Retina (tissue), 1 donor: ENCODE data around the gene VWA5A.

ENCODE experiments used
- DNase-seq: peaks from one replicate; pipeline ENCODE4 v3.0.0-alpha.2; 2016

VWA5A gene, protein sequence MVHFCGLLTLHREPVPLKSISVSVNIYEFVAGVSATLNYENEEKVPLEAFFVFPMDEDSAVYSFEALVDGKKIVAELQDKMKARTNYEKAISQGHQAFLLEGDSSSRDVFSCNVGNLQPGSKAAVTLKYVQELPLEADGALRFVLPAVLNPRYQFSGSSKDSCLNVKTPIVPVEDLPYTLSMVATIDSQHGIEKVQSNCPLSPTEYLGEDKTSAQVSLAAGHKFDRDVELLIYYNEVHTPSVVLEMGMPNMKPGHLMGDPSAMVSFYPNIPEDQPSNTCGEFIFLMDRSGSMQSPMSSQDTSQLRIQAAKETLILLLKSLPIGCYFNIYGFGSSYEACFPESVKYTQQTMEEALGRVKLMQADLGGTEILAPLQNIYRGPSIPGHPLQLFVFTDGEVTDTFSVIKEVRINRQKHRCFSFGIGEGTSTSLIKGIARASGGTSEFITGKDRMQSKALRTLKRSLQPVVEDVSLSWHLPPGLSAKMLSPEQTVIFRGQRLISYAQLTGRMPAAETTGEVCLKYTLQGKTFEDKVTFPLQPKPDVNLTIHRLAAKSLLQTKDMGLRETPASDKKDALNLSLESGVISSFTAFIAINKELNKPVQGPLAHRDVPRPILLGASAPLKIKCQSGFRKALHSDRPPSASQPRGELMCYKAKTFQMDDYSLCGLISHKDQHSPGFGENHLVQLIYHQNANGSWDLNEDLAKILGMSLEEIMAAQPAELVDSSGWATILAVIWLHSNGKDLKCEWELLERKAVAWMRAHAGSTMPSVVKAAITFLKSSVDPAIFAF

DNA sequence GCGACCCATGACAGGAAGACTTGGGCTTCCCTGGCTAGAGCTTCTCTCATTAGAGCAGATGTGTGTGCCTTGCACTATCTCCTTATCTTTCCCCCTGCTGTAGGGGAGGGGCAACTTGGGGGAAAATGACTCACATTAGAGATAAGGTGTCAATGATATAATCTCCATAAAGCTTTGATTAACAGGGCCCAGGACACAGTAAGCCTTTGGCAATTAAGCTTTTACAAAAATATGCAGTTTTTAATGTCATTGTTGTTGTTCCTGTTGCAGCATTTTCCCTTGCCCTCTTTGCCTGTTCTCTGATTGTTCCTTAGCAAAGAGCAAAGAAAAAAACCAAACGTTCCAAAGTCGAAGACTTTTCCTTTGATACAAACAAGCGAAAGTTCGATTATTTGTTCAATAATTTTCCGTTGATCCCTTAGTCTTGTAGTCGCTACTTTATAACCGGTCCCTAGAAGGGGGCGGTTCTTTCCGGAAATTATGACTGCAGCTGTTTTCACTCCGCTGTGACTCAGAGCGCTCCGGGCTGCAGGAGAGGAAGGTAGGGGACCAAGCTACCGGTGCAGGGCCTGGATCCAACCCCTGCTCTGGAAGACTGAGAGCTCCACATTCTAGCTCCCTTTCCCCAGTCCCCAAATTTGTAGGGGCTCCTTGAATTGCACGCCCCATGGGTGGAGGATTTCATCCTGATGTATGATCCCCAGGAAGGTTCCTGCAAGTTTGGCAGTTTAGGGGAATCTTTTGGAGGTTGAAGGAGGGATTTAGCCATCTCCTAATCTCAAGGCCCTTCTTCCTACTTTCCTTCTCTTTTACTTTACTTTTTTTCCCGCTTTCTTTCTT, at the start of gene VWA5A:
Gene VWA5A (plus strand): TSS at position 509 of the 840 bp plus-strand sequence. CDS start 2,062 bp downstream, outside the sequence.
- peak; percentile 81 for DNase-seq

DNA sequence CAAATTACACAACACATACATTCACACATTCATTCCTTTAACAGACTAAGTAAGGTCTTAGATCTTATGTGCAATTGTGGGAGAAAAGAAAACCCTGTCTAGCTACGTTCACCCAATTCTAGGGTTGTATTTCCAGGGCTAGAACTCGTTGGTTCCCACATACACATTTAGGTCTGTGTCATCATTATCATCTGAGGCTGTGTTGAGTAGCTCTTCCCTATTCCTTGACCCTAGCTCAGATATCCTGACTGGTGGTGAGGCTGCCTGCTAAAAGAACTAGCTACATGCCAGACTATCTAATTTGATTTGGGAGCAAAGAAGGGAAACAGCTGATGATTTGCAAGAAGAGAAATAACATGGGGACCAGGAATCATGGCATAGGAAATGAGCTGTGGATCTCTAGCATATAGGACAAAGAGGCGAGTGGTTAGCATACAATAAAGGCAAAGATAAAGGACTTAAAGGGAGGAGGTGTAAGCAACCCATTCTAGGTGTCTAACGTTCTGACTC, 46.6 kb upstream of the VWA5A start:
- DNase-seq = no peak

DNA sequence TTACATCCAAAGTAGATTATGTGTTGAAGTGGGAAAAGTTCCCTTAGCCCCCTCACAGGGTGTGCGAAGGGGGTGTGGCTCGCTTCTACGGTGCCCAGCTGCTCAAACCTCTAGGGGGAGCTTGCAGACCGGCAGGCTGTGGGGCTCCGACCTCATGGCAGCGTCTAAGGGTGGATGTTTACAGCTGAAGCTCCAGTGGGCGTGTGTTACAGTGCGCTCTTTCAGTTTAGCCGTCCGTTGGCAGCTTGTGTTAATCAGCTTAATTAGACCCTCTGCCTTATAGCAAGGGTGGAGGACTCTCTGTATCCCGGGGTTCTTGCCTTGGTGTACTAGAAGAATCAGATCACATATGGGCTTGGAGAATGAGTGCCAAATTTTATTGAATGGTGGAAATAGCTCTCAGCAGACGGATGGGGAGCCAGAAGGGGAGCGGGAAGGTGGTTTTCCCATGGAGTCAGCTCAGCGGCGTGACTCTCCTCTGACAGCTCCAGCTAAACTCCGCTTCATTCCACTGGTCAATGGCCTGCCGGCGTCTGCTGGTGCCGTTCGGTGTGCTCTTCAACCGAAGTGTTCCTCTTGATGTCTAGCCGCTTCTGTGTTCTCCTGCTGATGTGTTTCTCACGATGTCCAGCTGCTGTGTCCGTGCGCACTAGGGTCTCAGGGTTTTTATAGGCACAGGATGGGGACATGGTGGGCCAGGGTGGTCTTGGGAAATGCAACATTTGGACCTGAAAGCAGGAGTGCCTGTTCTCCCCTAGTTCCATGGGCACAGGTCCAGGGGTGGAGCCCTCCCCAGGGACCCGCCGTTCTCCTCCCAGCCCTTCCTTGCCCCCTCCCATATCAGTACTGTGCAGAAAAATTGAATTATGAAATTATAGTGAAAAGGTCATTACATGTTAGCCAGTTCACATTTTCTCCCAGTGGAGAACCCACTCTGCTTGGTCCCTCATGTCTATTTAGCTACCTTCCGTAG, 45.5 kb upstream of the VWA5A start:
- DNase-seq = peak; percentile 77

- peak; percentile 82 for DNase-seq
Observed at GRCh38 chr11:124070915-124071622, 44.2 kb upstream of the VWA5A start.

GRCh38 chr11:124071623-124071948, 43.7 kb upstream of the VWA5A start:
- DNase-seq = no peak

- no peak for DNase-seq
Observed at GRCh38 chr11:124072147-124072546, 43.1 kb upstream of the VWA5A start.

- no peak for DNase-seq
Observed at GRCh38 chr11:124074554-124074953, 40.7 kb upstream of the VWA5A start.

DNA sequence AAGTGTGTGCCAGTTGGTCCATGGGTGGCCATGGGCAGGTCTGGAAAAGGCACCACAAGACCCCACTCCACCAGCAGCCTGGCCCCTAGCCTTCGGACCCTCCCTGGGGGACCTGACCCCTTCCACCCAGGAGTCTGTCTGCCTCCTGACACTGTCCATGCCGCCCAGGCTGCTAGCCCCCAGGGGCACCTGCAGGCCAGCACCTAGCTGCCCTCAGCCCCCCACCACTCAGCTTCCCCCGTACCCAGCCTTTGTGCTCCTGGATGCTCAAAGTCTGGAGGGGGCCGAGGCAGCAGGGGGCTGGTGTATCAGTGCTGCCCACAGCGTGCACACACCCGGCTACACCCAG, 39.8 kb upstream of the VWA5A start:
- no peak for DNase-seq

- DNase-seq = peak; percentile 93
Observed at GRCh38 chr11:124075841-124076651, 39.2 kb upstream of the VWA5A start.

DNA sequence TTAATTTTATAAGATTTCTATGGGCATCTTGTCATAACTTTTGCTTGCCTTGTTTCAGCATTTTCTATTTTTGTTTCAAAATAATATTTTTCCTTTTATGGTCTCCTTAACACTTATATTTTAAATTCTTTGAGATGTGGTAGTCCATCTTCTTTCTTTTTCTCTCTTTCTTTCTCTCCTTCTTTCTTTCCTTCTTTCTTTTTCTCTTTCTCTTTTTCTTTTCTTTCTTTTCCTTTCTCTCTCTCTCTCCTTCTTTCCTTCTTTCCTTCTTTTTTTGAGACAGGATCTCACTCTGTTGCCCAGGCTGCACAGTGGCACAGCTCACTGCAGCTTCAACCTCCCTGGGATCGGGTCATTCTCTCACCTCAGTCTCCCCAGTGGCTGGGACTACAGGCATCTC, 38.0 kb upstream of the VWA5A start:
- DNase-seq = no peak

DNA sequence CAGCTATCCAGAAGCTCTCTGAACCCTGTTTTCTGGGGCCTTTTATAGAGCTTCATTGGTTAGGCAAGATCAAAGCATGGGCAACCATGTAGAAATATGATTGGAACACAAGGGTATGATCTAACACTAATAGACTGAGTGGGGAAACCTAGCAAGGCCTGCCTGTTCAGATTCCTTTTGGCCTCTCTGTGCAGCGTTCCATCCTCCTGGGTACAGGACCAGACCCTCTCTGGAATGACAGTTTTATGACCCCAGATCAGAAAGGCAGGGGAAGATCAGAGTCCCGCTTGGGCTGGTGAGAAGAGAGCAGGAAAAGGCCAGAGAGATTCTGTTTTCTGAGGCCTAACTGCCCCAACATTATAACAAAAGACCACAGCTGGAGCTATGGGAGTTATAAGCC, 36.7 kb upstream of the VWA5A start:
- DNase-seq = no peak

DNA sequence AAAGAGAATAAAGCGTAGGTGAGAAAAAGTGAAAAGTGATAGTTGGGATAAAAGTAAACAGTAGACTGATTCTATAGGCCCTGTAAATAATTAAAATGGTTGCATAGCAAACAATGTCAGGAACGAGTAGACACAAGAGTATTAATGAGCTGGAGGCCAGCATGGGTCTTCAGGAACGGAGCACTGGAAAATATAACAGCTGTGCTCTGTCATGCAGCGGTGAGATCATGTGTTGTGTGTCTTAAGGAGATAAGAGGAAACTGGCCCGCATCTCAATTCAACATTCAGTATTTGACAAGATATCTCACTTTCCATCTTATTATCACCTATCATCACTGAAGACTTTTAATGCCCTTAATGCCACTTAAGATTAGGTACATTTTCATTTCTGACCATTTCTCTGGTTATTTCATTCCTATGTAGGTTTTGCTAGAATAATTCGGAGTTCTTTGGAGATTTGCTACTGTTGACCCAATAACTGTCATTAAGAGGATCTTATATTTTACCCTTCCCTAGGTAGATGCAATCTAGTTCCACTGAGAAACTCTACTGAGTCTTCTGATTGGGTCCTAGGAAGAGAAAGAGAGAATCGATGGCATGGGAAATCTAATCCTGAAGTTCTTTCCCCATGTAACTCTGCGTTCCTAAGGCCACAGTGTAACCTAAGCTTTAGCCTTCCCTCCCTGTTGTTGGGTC, 35.5 kb upstream of the VWA5A start:
- no peak for DNase-seq

- no peak for DNase-seq
Observed at GRCh38 chr11:124080327-124081001, 34.8 kb upstream of the VWA5A start.

DNA sequence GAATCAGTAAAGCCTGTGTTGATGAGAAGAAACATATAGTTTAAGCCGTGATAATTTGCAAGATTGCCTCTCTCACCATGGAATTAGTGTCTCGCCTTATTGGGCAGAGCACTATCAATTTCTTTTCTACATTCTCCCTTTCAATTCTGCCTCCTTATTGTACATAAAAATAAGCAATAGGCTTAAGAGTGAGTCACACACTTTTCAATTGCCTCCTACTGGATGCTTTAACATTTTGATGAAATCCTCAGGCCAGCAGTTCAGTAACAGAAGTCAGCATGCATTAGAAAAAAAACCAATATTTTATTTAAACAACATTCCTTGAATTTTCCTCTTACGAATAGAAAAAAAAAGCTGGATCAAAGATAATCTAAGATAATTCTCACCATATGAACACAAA, 33.8 kb upstream of the VWA5A start:
- no peak for DNase-seq

DNA sequence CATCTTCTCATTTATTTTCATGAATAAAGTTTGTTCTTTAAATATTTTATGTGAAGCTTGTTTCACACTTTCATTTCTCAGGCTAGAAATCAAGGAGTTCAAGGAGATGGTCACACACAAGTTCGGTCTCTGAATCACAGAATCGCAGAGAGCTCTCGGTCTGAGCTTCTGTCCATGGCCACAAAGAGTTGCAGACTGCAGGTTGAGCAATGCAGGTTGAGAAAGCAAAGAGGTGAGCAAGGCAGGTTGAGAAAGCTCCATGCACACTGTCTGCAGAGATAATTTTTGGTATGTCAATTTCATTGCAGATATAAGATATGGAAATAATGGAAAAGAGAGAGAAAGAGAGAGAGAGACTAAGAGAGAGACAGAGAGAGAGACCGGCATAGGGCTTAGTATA, 32.9 kb upstream of the VWA5A start:
- DNase-seq = no peak

DNA sequence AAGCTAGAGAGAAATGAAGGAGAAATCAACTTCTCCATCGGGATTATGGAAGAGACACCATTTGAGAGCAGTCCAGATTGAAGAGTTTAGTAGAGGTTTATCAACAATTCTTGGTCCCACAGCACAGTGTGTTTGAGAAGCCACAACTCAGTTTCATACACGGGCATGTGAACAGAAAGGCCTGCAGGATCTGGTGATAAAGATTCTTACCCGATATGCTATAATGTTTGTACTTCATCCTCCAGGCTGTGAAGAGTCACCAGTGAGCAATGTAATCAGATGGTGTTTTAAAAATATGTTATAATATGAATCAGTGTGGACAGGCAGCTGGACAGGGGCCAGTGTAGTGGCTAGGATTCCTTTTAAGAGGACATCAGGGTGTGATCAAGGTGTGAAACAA, 29.7 kb upstream of the VWA5A start:
- no peak for DNase-seq

DNA sequence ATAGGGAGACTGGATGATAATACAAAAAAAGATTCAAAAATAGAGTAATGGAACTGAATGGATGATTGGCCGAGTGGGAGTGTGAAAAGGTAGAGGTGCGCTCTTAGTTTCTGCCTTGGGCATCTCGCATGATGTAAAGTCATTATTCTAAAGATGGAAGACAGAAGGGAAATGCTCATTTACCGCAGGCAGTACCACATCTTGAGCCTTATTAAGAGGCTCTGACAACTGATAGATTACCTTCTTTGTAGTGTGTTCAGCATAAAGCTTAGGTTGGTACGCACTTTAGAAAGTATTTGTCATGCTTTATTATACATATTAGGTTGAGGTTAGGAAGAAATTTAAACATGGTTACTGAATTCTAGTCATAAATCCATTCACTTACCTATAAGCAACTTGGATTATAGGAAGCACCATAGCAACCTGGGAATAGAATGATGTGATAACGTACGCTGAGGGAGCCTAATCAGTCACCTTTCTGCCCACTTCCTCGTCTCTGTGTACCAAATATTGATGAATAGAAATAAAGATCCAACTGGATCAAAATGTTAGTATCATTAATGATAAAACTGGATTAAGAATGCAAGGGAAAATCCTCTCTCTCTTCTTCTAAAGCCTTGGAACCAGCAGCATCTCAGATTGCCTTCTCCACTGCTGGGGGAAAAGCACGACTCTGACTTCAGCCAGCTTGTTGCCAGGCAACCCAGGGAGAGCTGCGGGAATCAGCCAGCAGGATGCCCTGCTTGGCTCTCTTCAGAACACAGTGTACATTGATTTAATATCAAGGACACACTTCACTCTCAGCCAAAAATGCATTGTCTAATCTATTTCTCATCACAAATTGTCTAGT, 29.0 kb upstream of the VWA5A start:
- peak; percentile 65 for DNase-seq

GRCh38 chr11:124090996-124091395, 24.3 kb upstream of the VWA5A start:
- DNase-seq = no peak
